WI38 (cell line): ENCODE data around the gene STK32C.

Source experiments
- H3K4me3 ChIP-seq: 2 replicates; pipeline ENCODE4 v1.5.1; 2011; ENCODE audit warnings: low read depth, mild to moderate bottlenecking, control low read depth, low read length
- TF ChIP-seq, protein P1 (sequence below): IDR thresholded peaks from 2 replicates; pipeline ENCODE4 v1.5.1; 2012; ENCODE audit warnings: low read depth, mild to moderate bottlenecking, control low read depth, low read length

The STK32C gene

GRCh38 chr10:132251928-132252327, 55.8 kb downstream of the STK32C start:
- no peak overlapping the region for H3K4me3 ChIP-seq
- TF ChIP-seq, protein P1, sequence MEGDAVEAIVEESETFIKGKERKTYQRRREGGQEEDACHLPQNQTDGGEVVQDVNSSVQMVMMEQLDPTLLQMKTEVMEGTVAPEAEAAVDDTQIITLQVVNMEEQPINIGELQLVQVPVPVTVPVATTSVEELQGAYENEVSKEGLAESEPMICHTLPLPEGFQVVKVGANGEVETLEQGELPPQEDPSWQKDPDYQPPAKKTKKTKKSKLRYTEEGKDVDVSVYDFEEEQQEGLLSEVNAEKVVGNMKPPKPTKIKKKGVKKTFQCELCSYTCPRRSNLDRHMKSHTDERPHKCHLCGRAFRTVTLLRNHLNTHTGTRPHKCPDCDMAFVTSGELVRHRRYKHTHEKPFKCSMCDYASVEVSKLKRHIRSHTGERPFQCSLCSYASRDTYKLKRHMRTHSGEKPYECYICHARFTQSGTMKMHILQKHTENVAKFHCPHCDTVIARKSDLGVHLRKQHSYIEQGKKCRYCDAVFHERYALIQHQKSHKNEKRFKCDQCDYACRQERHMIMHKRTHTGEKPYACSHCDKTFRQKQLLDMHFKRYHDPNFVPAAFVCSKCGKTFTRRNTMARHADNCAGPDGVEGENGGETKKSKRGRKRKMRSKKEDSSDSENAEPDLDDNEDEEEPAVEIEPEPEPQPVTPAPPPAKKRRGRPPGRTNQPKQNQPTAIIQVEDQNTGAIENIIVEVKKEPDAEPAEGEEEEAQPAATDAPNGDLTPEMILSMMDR: no peak

- TF ChIP-seq, protein P1: no peak
Measured at GRCh38 chr10:132250481-132251475, 57.0 kb downstream of the STK32C start.

DNA sequence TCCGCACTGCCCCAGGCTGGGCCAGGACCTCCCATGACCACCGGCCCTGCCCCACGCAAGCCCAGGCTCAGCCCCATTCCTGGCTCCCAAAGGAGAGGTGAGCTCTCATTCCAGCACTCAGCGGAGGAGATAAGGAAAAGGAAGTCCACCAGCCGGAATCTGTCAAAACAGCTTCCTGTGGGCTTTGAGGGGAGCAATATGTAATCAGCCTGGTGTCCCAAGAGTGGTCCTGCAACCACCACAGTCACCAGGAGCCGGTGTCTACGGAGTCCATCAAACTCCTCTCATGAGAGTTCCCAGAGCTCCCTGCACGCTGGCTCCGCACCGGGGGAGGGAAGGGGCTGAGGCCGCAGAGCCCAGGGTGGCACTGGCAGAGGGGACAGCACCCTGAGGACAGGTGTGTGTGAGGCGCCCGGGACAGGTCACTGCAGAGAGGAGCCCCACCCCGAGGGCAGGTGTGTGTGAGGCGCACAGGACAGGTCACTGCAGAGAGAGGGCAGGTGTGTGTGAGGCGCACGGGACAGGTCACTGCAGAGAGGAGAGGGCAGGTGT, 57.9 kb downstream of the STK32C start:
- no peak overlapping the region for H3K4me3 ChIP-seq
- TF ChIP-seq, protein P1: no peak

More at GRCh38 chr10:132250481-132251475, 57.0 kb downstream of the STK32C start:
- no peak overlapping the region for H3K4me3 ChIP-seq

GRCh38 chr10:132249226-132249724, 58.5 kb downstream of the STK32C start:
- TF ChIP-seq, protein P1: no peak
- H3K4me3 ChIP-seq: no peak overlapping the region

GRCh38 chr10:132248455-132249225, 59.1 kb downstream of the STK32C start:
- H3K4me3 ChIP-seq: no peak overlapping the region
- TF ChIP-seq, protein P1: no peak

DNA sequence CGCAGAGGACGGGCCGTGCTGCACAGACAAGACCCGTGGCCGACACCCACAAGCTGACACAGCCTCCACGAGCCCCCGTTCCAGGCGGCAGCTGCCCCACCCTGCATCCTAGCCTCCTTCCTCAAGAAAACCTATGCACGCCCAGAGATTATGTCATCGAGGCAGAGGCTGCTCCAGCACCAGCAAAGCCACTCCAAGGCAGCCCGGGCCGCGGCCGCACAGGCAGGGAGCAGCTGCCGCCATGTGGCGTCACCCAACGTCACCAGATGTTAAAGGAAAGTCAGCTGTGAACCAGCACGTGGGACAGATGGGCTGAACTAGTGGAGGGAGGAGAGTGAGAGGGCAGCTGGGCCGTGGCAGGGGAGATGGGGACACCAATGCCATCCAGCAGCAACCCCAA, 59.8 kb downstream of the STK32C start:
- TF ChIP-seq, protein P1: no peak
- no peak overlapping the region for H3K4me3 ChIP-seq
